NCI-H748 (cell line): ENCODE measurements around the gene TRIP4.
A peak's percentile ranks its signal among the peaks of the same experiment; 100 is the strongest.

ENCODE experiments used
- DNase-seq: peaks from one replicate; lab custom pipeline; 2025; ENCODE audit not compliant: unreplicated experiment; lab: John Stamatoyannopoulos, UW

Gene TRIP4

DNA sequence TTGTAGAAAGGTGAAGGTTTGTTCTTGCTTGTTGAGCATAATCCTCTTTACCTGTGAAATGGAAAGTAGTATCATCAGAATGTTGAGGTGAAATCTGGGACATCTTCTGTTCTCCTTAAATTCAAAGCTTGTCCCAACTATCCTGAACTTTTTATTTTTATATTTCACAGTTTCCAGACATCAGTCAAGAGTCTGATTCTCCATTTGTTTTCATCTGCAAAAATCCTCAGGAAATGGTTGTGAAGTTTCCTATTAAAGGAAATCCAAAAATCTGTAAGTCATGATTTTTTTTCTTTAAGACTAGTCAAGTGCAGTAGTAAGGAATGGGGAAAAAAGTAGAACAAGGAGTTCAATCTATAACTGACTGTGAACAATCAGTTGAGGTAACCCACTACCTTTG lies 57.2 kb downstream of the TRIP4 start:
- no peak for DNase-seq

DNA sequence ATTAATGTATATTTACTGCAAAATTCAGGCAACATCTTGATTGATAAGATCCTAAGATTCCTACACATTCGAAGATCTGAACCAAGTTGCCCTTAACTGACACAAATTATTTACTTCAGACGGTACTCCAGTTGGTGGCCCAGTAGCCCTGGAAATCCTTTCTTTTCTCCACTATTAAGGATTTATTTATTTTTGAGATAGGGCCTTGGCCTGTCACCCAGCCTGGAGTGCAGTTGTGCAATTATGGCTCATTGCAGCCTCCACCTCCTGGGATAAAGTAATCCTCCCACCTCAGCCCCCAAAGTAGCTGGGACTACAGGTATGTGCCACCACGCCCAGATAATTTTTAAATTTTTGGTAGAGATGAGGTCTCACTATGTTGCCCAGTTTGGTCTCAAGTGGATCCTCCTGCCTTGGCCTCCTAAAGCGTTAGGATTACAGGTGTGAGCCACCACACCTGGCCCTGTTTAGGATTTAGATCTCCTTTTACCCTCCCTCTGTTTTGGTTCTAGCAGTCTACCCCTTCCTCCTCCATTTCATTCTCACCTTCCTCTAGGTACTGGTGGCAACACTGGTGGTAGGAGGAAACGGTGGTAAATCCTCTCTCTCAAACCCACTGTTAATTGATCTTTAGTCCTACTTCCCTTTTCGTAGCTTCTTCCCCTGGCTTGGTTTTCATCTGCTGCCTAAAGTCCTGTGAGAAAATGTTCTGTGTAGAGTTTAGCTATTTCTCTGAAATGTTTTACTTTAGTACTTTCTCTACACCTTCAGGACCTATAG lies 60.1 kb downstream of the TRIP4 start:
- no peak for DNase-seq

GRCh38 chr15:64452988-64453688 lies 65.5 kb downstream of the TRIP4 start:
- no peak for DNase-seq

- DNase-seq: no peak
Measured at GRCh38 chr15:64453689-64454037, 66.0 kb downstream of the TRIP4 start.

DNA sequence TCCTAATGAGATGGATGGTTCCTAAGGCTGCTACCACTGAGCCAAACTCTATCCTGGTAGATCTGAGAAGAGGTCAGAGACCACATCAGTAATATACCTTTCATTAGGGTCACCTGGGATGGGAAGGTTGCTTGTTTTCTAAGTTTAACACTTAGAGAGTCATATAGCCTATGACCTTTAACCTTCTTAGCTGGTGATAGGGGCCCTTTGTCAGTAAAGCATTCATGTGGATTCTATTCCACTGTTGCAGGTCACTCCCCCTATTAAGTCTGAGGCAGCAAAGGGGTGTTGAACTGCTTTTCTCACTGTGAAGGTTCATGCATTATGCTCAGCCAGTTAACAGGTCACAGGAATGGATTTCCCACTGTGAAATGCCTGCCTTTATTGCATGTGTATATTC lies 66.6 kb downstream of the TRIP4 start:
- no peak for DNase-seq

GRCh38 chr15:64455961-64456371 lies 68.3 kb downstream of the TRIP4 start:
- no peak for DNase-seq

GRCh38 chr15:64456634-64457108 lies 69.0 kb downstream of the TRIP4 start:
- no peak for DNase-seq

DNA sequence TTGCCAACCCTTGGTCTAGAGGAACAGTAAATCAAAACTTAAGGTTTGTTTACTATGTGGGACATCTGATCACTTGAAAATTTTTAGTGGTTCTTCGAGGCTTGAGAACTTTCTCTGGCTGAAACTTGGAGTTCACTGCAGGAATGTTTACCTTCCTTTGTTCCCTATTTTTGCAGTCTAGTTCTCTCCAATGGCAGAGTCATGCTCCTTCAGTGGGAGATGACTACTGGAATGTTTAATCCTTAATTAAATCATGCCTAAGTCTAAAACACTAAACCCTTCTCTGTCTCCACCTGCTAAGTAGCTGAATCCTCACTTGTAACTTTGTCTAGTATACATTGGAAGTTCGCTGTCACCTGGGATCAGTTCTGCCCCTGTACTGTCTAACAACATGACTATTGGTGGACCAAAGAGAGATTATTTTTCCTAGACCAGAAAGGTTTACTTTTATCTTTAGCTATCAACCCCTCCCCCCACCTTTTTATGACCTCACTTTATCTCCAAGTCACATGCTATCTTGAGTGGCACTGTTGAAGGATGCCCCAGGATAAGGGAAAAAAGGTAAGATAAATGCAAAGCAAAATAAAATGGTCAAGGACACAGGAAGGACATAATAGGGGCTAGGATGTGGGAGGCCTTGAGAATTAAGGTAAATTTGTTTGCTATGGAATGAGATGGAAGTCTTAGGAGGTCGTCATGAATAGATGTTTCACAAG lies 71.6 kb downstream of the TRIP4 start:
- DNase-seq: no peak

DNA sequence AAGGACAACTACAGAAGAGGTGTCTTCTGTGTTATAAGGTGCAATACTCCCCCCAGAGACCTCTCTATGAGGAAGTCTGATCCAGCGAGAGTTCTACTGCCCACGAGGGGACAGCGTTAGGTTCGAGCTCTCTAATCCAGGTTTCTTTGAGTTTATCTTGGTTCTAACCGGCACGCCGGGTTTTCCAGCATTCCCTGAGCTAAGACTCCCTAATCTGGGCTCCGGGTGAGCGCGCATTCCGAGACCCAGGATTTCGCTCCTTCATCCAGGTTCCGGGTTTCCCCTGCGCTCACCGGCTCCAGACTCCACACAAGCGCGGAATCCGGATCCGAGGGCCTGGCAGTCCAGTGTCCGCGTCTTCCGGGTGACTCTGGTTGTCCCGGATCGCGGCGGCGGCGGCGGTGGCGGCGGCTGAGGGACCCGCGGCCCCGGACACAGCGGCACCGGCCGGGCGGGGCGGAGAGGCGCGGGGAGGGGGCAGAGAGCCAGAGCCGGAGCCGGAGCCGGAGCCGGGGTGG lies 72.6 kb downstream of the TRIP4 start, which contains the start of gene ZNF609:
Gene ZNF609 (plus strand): TSS at position 373 of the 518 bp plus-strand sequence. CDS start 38,842 bp downstream, outside the sequence.
- DNase-seq: peak; percentile 75

GRCh38 chr15:64460724-64461720 lies 73.4 kb downstream of the TRIP4 start:
- DNase-seq: peak; percentile 70

DNA sequence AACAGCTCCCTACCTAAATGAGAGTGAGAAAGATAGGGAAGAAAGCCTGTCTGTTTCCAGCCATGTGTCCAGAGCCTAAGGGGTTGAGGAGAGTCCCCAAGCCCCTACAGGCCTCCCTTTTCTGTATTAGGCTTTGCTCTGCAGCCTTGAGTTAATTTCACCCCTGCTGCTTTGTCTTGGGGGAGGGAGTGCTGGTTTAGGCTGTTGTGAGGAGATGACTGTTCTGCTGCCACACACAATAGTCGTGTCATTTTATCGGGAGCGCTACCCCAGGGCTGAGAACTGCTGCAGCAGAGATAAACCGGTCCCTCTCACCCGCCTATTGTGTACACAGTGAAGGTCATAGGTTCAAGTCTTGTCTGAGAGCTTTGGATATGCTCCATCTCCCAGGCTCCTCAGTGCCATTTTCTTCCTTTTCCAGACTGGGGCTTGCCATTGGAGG lies 74.1 kb downstream of the TRIP4 start:
- peak; percentile 64 for DNase-seq

DNA sequence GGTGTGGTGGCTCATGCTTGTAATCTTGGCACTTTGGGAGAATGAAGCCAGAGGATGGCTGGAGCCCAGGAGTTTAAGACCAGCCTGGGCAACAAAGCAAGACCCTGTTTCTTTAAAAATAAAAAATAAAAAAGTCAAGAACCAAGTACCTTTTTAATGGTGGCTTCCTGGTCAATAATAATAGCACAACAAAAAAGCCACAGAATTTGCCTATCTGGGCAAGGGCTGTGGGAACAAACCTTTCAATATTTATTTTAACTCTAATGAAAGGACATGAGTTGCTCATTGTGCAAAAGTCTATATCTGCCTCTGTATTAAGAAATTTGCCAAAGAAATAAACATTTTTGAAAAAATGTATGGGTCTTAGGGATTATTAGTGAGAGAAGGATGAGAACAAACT lies 74.9 kb downstream of the TRIP4 start:
- no peak for DNase-seq

DNA sequence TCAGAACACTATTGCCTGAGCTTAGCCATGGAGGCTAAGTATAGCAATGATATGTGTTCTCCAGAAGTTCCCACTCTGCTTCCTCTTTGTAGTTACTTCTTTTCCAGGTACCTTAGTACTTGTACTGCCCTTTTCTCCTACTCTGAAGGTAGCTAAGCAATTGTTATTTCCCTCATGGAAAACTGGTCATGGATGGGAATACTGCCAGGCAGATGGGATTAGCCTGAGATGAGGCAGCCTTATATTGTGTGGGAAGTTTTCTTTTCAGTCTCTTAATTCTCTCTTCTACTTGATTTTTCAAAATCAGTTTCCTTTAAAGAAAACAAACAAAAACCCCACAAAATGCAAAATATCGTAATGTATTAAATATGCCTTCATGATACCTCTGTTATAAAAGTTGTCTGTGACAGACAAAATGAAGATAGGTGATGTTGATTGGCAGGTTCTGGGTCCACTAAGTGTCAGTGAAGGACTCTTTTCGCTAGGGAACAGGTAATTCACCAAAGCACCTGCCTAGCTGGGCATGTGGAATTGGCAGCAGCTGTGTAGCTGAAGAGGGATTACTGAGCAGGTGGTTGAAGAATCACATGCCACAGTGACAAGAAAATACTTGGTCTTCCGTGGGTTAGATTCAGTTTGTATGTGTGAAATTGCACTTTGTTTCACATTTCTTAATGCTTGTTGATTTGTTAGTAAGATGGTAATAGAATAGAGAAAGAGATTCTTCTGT lies 76.8 kb downstream of the TRIP4 start:
- DNase-seq: peak; percentile 35

GRCh38 chr15:64466408-64467141 lies 78.9 kb downstream of the TRIP4 start:
- DNase-seq: no peak

DNA sequence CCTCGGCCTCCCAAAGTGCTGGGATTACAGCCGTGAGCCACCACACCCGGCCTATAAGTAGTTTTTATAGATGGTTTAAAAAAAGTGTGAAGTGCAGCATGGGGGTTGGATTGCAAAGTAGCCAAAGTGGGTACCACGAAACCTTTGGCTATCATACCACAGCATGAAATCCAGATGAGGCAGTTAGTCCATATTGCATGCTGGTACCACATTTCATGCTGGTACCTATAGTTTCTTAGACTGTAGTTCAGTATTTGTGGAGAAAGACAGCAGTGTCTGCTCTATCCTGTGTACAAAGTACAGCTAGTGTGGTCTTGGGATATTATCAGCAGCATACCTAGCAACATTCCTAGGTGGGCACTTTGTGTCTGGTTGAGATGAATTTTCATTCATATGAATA lies 84.5 kb downstream of the TRIP4 start:
- DNase-seq: no peak

DNA sequence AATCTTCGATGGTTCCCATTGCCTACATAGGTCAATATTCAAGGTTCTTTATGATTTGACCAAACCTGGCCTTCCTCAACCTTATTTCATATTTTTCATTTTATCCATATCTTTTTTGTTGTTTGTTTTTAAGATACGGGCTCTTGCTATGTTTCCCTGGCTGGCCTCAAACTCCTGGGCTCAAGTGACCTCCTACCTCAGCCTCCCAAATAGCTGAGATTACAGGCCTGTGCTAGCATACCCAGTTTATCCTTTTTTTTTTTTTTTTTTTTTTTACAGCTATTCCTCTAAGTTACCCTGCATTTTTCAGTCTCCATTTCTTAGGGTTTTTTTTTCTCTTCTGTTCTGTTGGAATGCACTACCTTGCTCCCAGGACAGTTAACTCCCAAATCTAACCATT lies 87.2 kb downstream of the TRIP4 start:
- DNase-seq: no peak

GRCh38 chr15:64476550-64476949 lies 88.9 kb downstream of the TRIP4 start:
- DNase-seq: no peak

DNA sequence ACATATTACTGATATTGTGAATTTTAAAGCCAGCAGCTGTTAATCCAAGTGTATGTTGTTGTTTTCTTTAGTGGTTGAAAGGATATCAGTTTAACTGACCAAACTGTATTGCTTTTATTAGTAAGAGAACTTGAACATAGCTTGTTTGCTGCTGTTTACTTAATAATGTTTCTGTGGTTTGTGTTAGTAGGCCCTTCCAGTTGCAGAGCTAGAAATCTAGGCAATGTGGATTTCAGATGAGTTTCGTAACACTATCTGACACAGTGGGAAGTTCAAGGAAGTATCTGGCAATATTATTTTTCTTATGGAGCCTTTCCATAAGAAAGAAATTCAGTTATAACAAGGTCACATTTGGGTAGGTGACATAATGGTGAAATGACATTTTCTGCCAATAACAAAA lies 91.2 kb downstream of the TRIP4 start:
- no peak for DNase-seq

- DNase-seq: no peak
Measured at GRCh38 chr15:64480891-64481290, 93.3 kb downstream of the TRIP4 start.
